ENCODE data around the gene ST3GAL3. TPM values are rescaled to one million over a fixed set of nuclear protein-coding genes. Genes with fewer than 3 reads are reported as not detected.
A peak's percentile ranks its signal among the peaks of the same experiment; 100 is the strongest.

The ST3GAL3 gene
- polyA plus RNA-seq, 1 of the 3 experiments (the other 2 are of a cell fraction): 20.6 TPM

- H2AFZ ChIP-seq (ENCODE audit: low read depth): no peak overlapping the region
- peaks cover 12% of the 10 kb centered on the region; the same call in 1 of the 2 replicates for H3K79me2 ChIP-seq (ENCODE audit: insufficient read depth)
- H3K9me2 ChIP-seq: no peaks in the 10 kb centered on the region
- H3F3A ChIP-seq (replicated peaks; ENCODE audit: insufficient read depth): peaks cover 6% of the 10 kb centered on the region
- POLR2A ChIA-PET: no interaction called here
- H3K9ac ChIP-seq: no peak overlapping the region
- H4K20me1 ChIP-seq (ENCODE audit: insufficient read depth): peaks cover 17% of the 10 kb centered on the region
- H3K4me3 ChIP-seq (ENCODE audit: low read depth in 2 of 2, low read length in 1 of 2): no peak overlapping the region
- peaks cover 17 to 31% of the 10 kb centered on the region in 2 experiments; a peak in 3 of 4 replicates for H3K4me1 ChIP-seq (ENCODE audit: control insufficient read depth in 1 of 2, insufficient read depth in 2 of 2, low read depth in 1 of 2, low read length in 1 of 2)
- 86% methylated on average over 3 of the region's 17 CpGs for WGBS (ENCODE audit: low lambda C conversion rate)
- TF ChIP-seq TAF1 (IDR thresholded peaks at IDR 0.05; ENCODE audit: borderline replicate concordance, low read depth, low read length) (no peak), GABPA (IDR thresholded peaks at IDR 0.05; ENCODE audit: low read depth) (no peak), MEF2A (IDR thresholded peaks at IDR 0.05; ENCODE audit: borderline replicate concordance, low read depth) (no peak), FOXM1 (IDR thresholded peaks at IDR 0.05; ENCODE audit: low read depth) (no peak), TCF12 (IDR thresholded peaks at IDR 0.05) (no peak), RAD21 (IDR thresholded peaks at IDR 0.05; ENCODE audit: low read length) (no peak), IRF3 (IDR thresholded peaks at IDR 0.05; ENCODE audit: low read depth, low read length) (no peak), MXI1 (IDR thresholded peaks at IDR 0.05; ENCODE audit: low read depth, low read length) (no peak), GATA2 (CRISPR knock-in tag; IDR thresholded peaks at IDR 0.05) (no peak), NFIC (IDR thresholded peaks at IDR 0.05; ENCODE audit: borderline replicate concordance) (no peak)
- H3K36me3 ChIP-seq (replicated peaks in 1 of 2; ENCODE audit: control insufficient read depth in 1 of 2, insufficient read depth in 2 of 2, low read length in 1 of 2): peaks cover 0 to 10% of the 10 kb centered on the region in 2 experiments
- H3K9me3 ChIP-seq: no peaks in the 10 kb centered on the region
- H3K27me3 ChIP-seq (ENCODE audit: insufficient read depth): no peaks in the 10 kb centered on the region
- CTCF ChIA-PET: interaction anchor here (0.9 to 2.9 kb wide), 2 partner anchors 83 to 88 kb away, joined by 3 to 13 read pairs; no protein-coding TSS in a partner anchor
- no peak overlapping the region; a peak in 1 of 4 replicates for H3K27ac ChIP-seq (ENCODE audit: low read depth in 2 of 2, low read length in 1 of 2)
- DNase-seq: no peak
- H3K4me2 ChIP-seq: no peak overlapping the region
Measured at GRCh38 chr1:43851561-43852338, 144.4 kb downstream of the ST3GAL3 start.

DNA sequence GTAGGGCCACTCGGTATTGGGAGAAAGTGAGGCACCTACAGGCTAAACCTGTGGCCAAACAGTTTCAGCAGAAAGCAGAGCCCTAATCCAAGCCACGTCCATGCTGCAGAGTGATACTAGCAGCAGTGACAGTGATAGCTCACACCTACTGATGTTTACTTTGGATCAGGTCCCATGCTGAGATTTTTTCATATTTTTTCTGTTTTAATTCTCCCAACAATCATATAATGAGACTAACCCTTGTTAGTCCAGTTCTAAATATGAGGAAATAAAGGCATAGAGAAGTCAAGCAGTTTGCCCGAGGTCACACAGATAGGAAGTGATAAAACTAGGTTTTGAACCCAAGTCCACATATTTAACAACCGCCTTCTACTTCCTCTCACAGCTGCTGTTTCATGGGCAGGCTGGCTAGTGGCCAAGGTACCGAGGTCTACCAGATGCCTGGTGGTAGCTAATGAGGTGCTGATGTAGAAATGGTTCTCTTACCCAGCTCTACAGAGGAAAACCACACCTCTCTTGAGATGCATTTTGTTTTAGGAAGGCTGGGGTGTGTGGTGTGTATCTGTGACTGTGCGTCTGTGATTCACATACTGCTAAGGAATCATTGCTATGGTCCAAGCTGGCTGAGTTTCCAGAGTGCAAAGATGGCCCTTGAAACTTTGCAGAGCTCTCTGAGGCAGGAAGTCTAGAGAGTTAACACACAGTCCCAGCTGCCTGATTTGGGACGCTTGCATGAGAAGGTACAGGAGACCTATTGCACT is 146.0 kb downstream of the ST3GAL3 start:
- Histone ChIP-seq H3K4me3 (ENCODE audit: low read depth in 2 of 2, low read length in 1 of 2) (no peak overlapping the region), H4K20me1 (ENCODE audit: insufficient read depth) (peaks cover 23% of the 10 kb centered on the region), H2AFZ (ENCODE audit: low read depth) (no peak overlapping the region), H3K4me2 (no peak overlapping the region), H3K9me2 (no peaks in the 10 kb centered on the region), H3K79me2 (ENCODE audit: insufficient read depth) (peaks cover 6% of the 10 kb centered on the region; the same call in 1 of the 2 replicates), H3K4me1 (ENCODE audit: control insufficient read depth in 1 of 2, insufficient read depth in 2 of 2, low read depth in 1 of 2, low read length in 1 of 2) (peaks cover 23 to 36% of the 10 kb centered on the region in 2 experiments; a peak in 3 of 4 replicates), H3F3A (replicated peaks; ENCODE audit: insufficient read depth) (peaks cover 12% of the 10 kb centered on the region), H3K36me3 (replicated peaks in 1 of 2; ENCODE audit: control insufficient read depth in 1 of 2, insufficient read depth in 2 of 2, low read length in 1 of 2) (peaks cover 0 to 10% of the 10 kb centered on the region in 2 experiments), H3K27ac (ENCODE audit: low read depth in 2 of 2, low read length in 1 of 2) (peak overlapping the region in 1 of 2 experiments; percentile 89; a peak in 2 of 4 replicates), H3K27me3 (ENCODE audit: insufficient read depth) (no peaks in the 10 kb centered on the region), H3K9me3 (no peaks in the 10 kb centered on the region), H3K9ac (no peak overlapping the region)
- POLR2A ChIA-PET: no interaction called here
- DNase-seq: peak; percentile 76
- WGBS (ENCODE audit: low lambda C conversion rate): 32% methylated on average over 6 of the region's 7 CpGs
- CTCF ChIA-PET: interaction anchor here (1.2 to 1.3 kb wide), 2 partner anchors 81 to 90 kb away, joined by 7 to 8 read pairs; no protein-coding TSS in a partner anchor
- TF ChIP-seq POLR2AphosphoS5 (IDR thresholded peaks at IDR 0.05; ENCODE audit: low read depth, low read length): no peak
- TF ChIP-seq SMC3 (IDR thresholded peaks at IDR 0.05; ENCODE audit: low read depth, low read length): peak; percentile 10; the same call in 1 of the 2 replicates
- TF ChIP-seq JUND (IDR thresholded peaks at IDR 0.05): 0 out of 2 replicates have a peak, but pooled peaks have one; percentile 2
- TF ChIP-seq EP300 (IDR thresholded peaks at IDR 0.05; ENCODE audit: borderline replicate concordance in 1 of 2, low read depth in 1 of 2, low read length in 1 of 2): peak in 1 of 2 experiments; percentile 19; a peak in 1 of 4 replicates
- no peak for TF ChIP-seq TAF1 (IDR thresholded peaks at IDR 0.05; ENCODE audit: borderline replicate concordance, low read depth, low read length)
- peak; percentile 83 for TF ChIP-seq NFIC (IDR thresholded peaks at IDR 0.05; ENCODE audit: borderline replicate concordance)
- no peak for TF ChIP-seq RXRA (IDR thresholded peaks at IDR 0.05; ENCODE audit: borderline replicate concordance, low read depth)
- no peak for TF ChIP-seq MEF2A (IDR thresholded peaks at IDR 0.05; ENCODE audit: borderline replicate concordance, low read depth)
- TF ChIP-seq FOXM1 (IDR thresholded peaks at IDR 0.05; ENCODE audit: low read depth): no peak
- TF ChIP-seq TEAD4 (IDR thresholded peaks at IDR 0.05; ENCODE audit: borderline replicate concordance, insufficient read depth): no peak
- no peak for TF ChIP-seq NRF1 (IDR thresholded peaks at IDR 0.05; ENCODE audit: low read depth, low read length)
- TF ChIP-seq TCF12 (IDR thresholded peaks at IDR 0.05): peak; percentile 84
- TF ChIP-seq RAD21 (IDR thresholded peaks at IDR 0.05; ENCODE audit: low read length): no peak
- TF ChIP-seq, protein P1, sequence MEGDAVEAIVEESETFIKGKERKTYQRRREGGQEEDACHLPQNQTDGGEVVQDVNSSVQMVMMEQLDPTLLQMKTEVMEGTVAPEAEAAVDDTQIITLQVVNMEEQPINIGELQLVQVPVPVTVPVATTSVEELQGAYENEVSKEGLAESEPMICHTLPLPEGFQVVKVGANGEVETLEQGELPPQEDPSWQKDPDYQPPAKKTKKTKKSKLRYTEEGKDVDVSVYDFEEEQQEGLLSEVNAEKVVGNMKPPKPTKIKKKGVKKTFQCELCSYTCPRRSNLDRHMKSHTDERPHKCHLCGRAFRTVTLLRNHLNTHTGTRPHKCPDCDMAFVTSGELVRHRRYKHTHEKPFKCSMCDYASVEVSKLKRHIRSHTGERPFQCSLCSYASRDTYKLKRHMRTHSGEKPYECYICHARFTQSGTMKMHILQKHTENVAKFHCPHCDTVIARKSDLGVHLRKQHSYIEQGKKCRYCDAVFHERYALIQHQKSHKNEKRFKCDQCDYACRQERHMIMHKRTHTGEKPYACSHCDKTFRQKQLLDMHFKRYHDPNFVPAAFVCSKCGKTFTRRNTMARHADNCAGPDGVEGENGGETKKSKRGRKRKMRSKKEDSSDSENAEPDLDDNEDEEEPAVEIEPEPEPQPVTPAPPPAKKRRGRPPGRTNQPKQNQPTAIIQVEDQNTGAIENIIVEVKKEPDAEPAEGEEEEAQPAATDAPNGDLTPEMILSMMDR (IDR thresholded peaks at IDR 0.05): no peak
- TF ChIP-seq SIN3A (IDR thresholded peaks at IDR 0.05; ENCODE audit: borderline replicate concordance, low read depth, low read length): no peak

Measured in SK-N-SH (cell line).